HCT116 (cell line): ENCODE measurements around the gene RAB40C. TPM values are rescaled to one million over a fixed set of nuclear protein-coding genes. Genes with fewer than 3 reads are reported as not detected.

Source experiments
- ATAC-seq: fragments of 200-7000 bp; cut with Tn5 transposase; 2 replicates; pipeline ENCODE4 v1.9.1; 2020; ENCODE audit warnings: mild to moderate bottlenecking, moderate library complexity
- BruUV-seq: library from RNA; stranded (reverse); fragments of 400-500 nt; replicated peaks from 2 replicates; lab custom pipeline; 2021; lab: Mats Ljungman, UMichigan
- CTCF ChIA-PET: fragments of 300-600 bp; sonication (Branson Sonifier 250); formaldehyde crosslinking; loops from one replicate; lab custom pipeline; 2021; ENCODE audit warnings: antibody characterized with exemption; lab: Charles Lee
- POLR2A ChIA-PET: fragments of 300-600, 350-600 bp; sonication (Branson Sonifier 250); formaldehyde crosslinking; loops from one replicate; lab custom pipeline; 2021; ENCODE audit warnings: antibody characterized with exemption; lab: Charles Lee
- RAD21 ChIA-PET, 2 experiments: fragments of 300-600 bp; sonication (Branson Sonifier 250); formaldehyde crosslinking; loops; one replicate each; lab custom pipeline; 2023; ENCODE audit warnings: low total read pairs in 2 of 2; ENCODE audit not compliant: uncharacterized antibody in 2 of 2, unreplicated experiment in 2 of 2, low non-redundant PET in 1 of 2; lab: Charles Lee
- DNase-seq: peaks from one replicate; pipeline ENCODE4 v3.0.0-alpha.2; 2010; ENCODE audit warnings: low read depth, low spot score
- H2AFZ ChIP-seq: fragments of 200-600 bp; shearing (Covaris generic), sonication (generic); 2 replicates; pipeline ENCODE4 v1.6.1; 2017; ENCODE audit warnings: low read depth, mixed run types, mixed read lengths, antibody characterized with exemption, low read length; ENCODE audit not compliant: poor library complexity, severe bottlenecking
- H3K27ac ChIP-seq: 2 replicates; pipeline ENCODE4 v1.5.1; 2012; ENCODE audit warnings: low read depth, low read length
- H3K27me3 ChIP-seq: fragments of 200-600 bp; sonication (generic); 2 replicates; pipeline ENCODE4 v1.6.1; 2016; ENCODE audit warnings: mixed run types, low read length, mixed read lengths; ENCODE audit not compliant: insufficient read depth
- H3K36me3 ChIP-seq, 2 experiments: fragments of 200-500 bp in 1 of 2; fragments of 200-600 bp in 1 of 2; sonication (Bioruptor generic) in 1 of 2; sonication (generic) in 1 of 2; 2 replicates each; pipeline versions ENCODE4 v1.5.1 to v1.6.1; 2014 to 2016; ENCODE audit warnings: low read length in 2 of 2, inconsistent platforms in 1 of 2, mixed read lengths in 1 of 2, mixed run types in 1 of 2; ENCODE audit not compliant: insufficient read depth in 2 of 2, control insufficient read depth in 1 of 2
- H3K4me1 ChIP-seq, 2 experiments: fragments of 200-600 bp in 1 of 2; sonication (generic) in 1 of 2; 2 replicates each; pipeline versions ENCODE4 v1.5.1 to v1.6.1; 2012 to 2017; ENCODE audit warnings: low read length in 2 of 2, inconsistent platforms in 1 of 2, mild to moderate bottlenecking in 1 of 2, mixed read lengths in 1 of 2, mixed run types in 1 of 2, moderate library complexity in 1 of 2; ENCODE audit not compliant: insufficient read depth in 2 of 2, control insufficient read depth in 1 of 2
- H3K4me2 ChIP-seq: fragments of 200-600 bp; sonication (generic); 2 replicates; pipeline ENCODE4 v1.6.1; 2017; ENCODE audit warnings: mixed run types, low read length, mixed read lengths
- H3K4me3 ChIP-seq, 2 experiments: fragments of 200-600 bp in 1 of 2; sonication (generic) in 1 of 2; replicated peaks in 1 of 2; 2 replicates each; pipeline ENCODE4 v1.5.1; 2011 to 2016; ENCODE audit warnings: low read length in 2 of 2, control low read depth in 1 of 2, low read depth in 1 of 2, mild to moderate bottlenecking in 1 of 2, mixed read lengths in 1 of 2, mixed run types in 1 of 2
- H3K79me2 ChIP-seq: fragments of 200-600 bp; sonication (generic); 2 replicates; pipeline ENCODE4 v1.6.1; 2017; ENCODE audit warnings: mild to moderate bottlenecking, mixed run types, low read length, moderate library complexity, mixed read lengths; ENCODE audit not compliant: insufficient read depth
- H3K9ac ChIP-seq: fragments of 200-600 bp; sonication (generic); 2 replicates; pipeline ENCODE4 v1.6.1; 2016; ENCODE audit warnings: low read length, mixed read lengths
- H3K9me2 ChIP-seq: fragments of 200-600 bp; sonication (generic), shearing (Covaris generic); 2 replicates; pipeline ENCODE4 v1.6.1; 2017; ENCODE audit warnings: mixed run types, mild to moderate bottlenecking, moderate library complexity; ENCODE audit not compliant: insufficient read depth
- H3K9me3 ChIP-seq, 2 experiments: fragments of 200-500 bp in 1 of 2; fragments of 200-600 bp in 1 of 2; sonication (Bioruptor generic) in 1 of 2; sonication (generic) in 1 of 2; 2 replicates each; pipeline ENCODE4 v1.6.1; 2014 to 2017; ENCODE audit warnings: low read length in 2 of 2, mixed read lengths in 2 of 2, inconsistent platforms in 1 of 2, low read depth in 1 of 2, mild to moderate bottlenecking in 1 of 2, mixed run types in 1 of 2, moderate library complexity in 1 of 2; ENCODE audit not compliant: control insufficient read depth in 1 of 2, insufficient read depth in 1 of 2
- H4K20me1 ChIP-seq: fragments of 200-600 bp; sonication (generic), shearing (Covaris generic); 2 replicates; pipeline ENCODE4 v1.6.1; 2017; ENCODE audit warnings: mixed run types, mild to moderate bottlenecking, moderate library complexity; ENCODE audit not compliant: insufficient read depth
- ATF3 ChIP-seq: IDR thresholded peaks from 2 replicates; pipeline ENCODE4 v1.6.1; 2012
- ELF1 ChIP-seq: IDR thresholded peaks from 2 replicates; pipeline ENCODE4 v1.6.1; 2012; ENCODE audit warnings: low read depth, borderline replicate concordance
- EZH2 ChIP-seq: fragments of 200-600 bp; sonication (generic); IDR thresholded peaks from 2 replicates; pipeline ENCODE4 v1.6.1; 2017; ENCODE audit warnings: antibody characterized with exemption, mixed run types
- POLR2AphosphoS5 ChIP-seq: IDR thresholded peaks from 2 replicates; pipeline ENCODE4 v1.6.1; 2011; ENCODE audit warnings: mild to moderate bottlenecking, low read depth, low read length, moderate library complexity
- REST ChIP-seq: IDR thresholded peaks from 2 replicates; pipeline ENCODE4 v1.6.1; 2012; ENCODE audit warnings: low read depth
- SIN3A ChIP-seq: IDR thresholded peaks from 2 replicates; pipeline ENCODE4 v1.6.1; 2012; ENCODE audit warnings: low read depth
- YY1 ChIP-seq: IDR thresholded peaks from 2 replicates; pipeline ENCODE4 v1.6.1; 2011; ENCODE audit warnings: low read length, low read depth, moderate library complexity, mild to moderate bottlenecking; ENCODE audit not compliant: insufficient replicate concordance; ENCODE audit errors: extremely low read depth
- ZBTB33 ChIP-seq: IDR thresholded peaks from 2 replicates; pipeline ENCODE4 v1.6.1; 2011; ENCODE audit warnings: mild to moderate bottlenecking, low read length, moderate library complexity; ENCODE audit not compliant: insufficient replicate concordance; ENCODE audit errors: extremely low read depth
- ZFX ChIP-seq: fragments of 450-650 bp; IDR thresholded peaks from 2 replicates; pipeline ENCODE4 v1.6.1; 2017
- intact Hi-C: fragments of 100-400 bp; cut with micrococcal nuclease; formaldehyde crosslinking; loops from 2 replicates; pipeline ENCODE4 v1.10.0; 2022
- total RNA-seq: library from RNA; stranded (reverse); gene quantifications from one replicate; pipeline ENCODE4 v1.2.1, GENCODE V29; 2021; ENCODE audit not compliant: unreplicated experiment

Gene RAB40C
- total RNA-seq, 1 experiment from 2014 or later = 14.1 TPM

- Histone ChIP-seq H3K9ac (peak overlapping the region; percentile 81), H3K79me2 (peaks cover 15% of the 10 kb centered on the region; the same call in 1 of the 2 replicates), H3K9me2 (no peaks in the 10 kb centered on the region), H3K36me3 (no peaks in the 10 kb centered on the region), H2AFZ (no peak overlapping the region), H3K4me2 (peak overlapping the region; percentile 76), H3K27me3 (no peaks in the 10 kb centered on the region), H4K20me1 (no peaks in the 10 kb centered on the region), H3K9me3 (no peaks in the 10 kb centered on the region), H3K4me3 (peak overlapping the region; percentile 61 to 67), H3K4me1 (peaks cover 3 to 15% of the 10 kb centered on the region in 2 experiments; a peak in 3 of 4 replicates), H3K27ac (peak overlapping the region; percentile 72)
- peak; percentile 2; the same call in 1 of the 2 replicates for ATAC-seq
- RAD21 ChIA-PET = no interaction called here
- no peak for DNase-seq
- POLR2A ChIA-PET = interaction anchor here (1.0 kb wide), 1 partner anchor 108 kb away, joined by 4 read pairs; the partner anchor contains the start of gene CAPN15
- intact Hi-C loops = no loop called here
- CTCF ChIA-PET = interaction anchor here (1.4 kb wide), 1 partner anchor 25 kb away, joined by 3 read pairs; no protein-coding TSS in a partner anchor
- no TSS peak for BruUV-seq
- TF ChIP-seq EZH2 (no peak), SIN3A (no peak), ZFX (peak; percentile 78)
Measured at GRCh38 chr16:635573-636205, 45.8 kb downstream of the RAB40C start.

GRCh38 chr16:636206-637080 is 46.6 kb downstream of the RAB40C start, which contains the start of gene METTL26:
TSS of gene METTL26 (minus strand) at chr16:636305. CDS start at chr16:636290, 15 bp downstream.
- Histone ChIP-seq H3K9ac (peak within 1 kb of the TSS; percentile 81), H3K4me2 (peak within 1 kb of the TSS; percentile 76), H3K9me3 (no peaks in the 10 kb centered on the region), H3K4me1 (peaks cover 0 to 13% of the 10 kb centered on the region in 2 experiments; a peak in 3 of 4 replicates), H3K79me2 (peaks cover 15% of the 10 kb centered on the region; the same call in 1 of the 2 replicates), H3K4me3 (peak within 1 kb of the TSS; percentile 61 to 67), H4K20me1 (no peaks in the 10 kb centered on the region), H3K27ac (peak within 1 kb of the TSS; percentile 72), H3K36me3 (no peaks in the 10 kb centered on the region), H2AFZ (no peak within 1 kb of the TSS), H3K27me3 (no peaks in the 10 kb centered on the region), H3K9me2 (no peaks in the 10 kb centered on the region)
- ATAC-seq (peak; percentile 85), DNase-seq (peak; percentile 63)
- RAD21 ChIA-PET = no interaction called here
- CTCF ChIA-PET = interaction anchor here (1.4 kb wide), 1 partner anchor 24 kb away, joined by 3 read pairs; no protein-coding TSS in a partner anchor
- intact Hi-C loops = no loop called here
- BruUV-seq = no TSS peak
- POLR2A ChIA-PET = interaction anchor here (1.0 to 1.1 kb wide), 2 partner anchors 109 to 235 kb away, joined by 3 to 4 read pairs; partner anchors contain the start of genes CAPN15 and DECR2
- TF ChIP-seq POLR2AphosphoS5 (peak; percentile 79), REST (no peak), YY1 (no peak), SIN3A (peak; percentile 72), ELF1 (no peak), ATF3 (no peak; the same call in 1 of the 2 replicates), ZBTB33 (no peak)
